Endothelial cell of umbilical vein (primary cell): ENCODE data around the gene TRAK1.

Source experiments
- EZH2 ChIP-seq: IDR thresholded peaks from 2 replicates; pipeline ENCODE4 v1.6.1; 2012; ENCODE audit warnings: borderline replicate concordance, low read depth, mild to moderate bottlenecking, moderate library complexity, low read length, inconsistent platforms; ENCODE audit not compliant: severe bottlenecking
- FOS ChIP-seq: IDR thresholded peaks from 2 replicates; pipeline ENCODE4 v1.6.1; 2011; ENCODE audit warnings: mild to moderate bottlenecking, low read length, moderate library complexity, borderline replicate concordance; ENCODE audit not compliant: insufficient read depth
- GATA2 ChIP-seq: IDR thresholded peaks from 2 replicates; pipeline ENCODE4 v1.7.0; 2011; ENCODE audit warnings: low read depth, mild to moderate bottlenecking, moderate library complexity, mixed read lengths, low read length; ENCODE audit not compliant: insufficient read length, insufficient read depth
- JUN ChIP-seq: IDR thresholded peaks from 2 replicates; pipeline ENCODE4 v1.6.1; 2011; ENCODE audit warnings: borderline replicate concordance, low read depth; ENCODE audit not compliant: insufficient read length, insufficient read depth
- MYC ChIP-seq: IDR thresholded peaks from one replicate; pipeline ENCODE4 v1.6.1; 2011; ENCODE audit warnings: mild to moderate bottlenecking, low read depth, low read length
- POLR2A ChIP-seq: IDR thresholded peaks from 2 replicates; pipeline ENCODE4 v1.6.1; 2012; ENCODE audit warnings: low read depth, mild to moderate bottlenecking, control low read depth, low read length
- POLR2AphosphoS5 ChIP-seq: IDR thresholded peaks from 2 replicates; pipeline ENCODE4 v1.6.1; 2012; ENCODE audit warnings: low read depth, mild to moderate bottlenecking, control low read depth, low read length, moderate library complexity; ENCODE audit not compliant: insufficient read depth
- TF ChIP-seq, protein P1 (sequence below), 2 donors: IDR thresholded peaks; 1 replicate in 1 of 2; 2 replicates in 1 of 2; pipeline ENCODE4 v1.5.1; 2011; ENCODE audit warnings: low read length in 2 of 2, mild to moderate bottlenecking in 2 of 2, moderate library complexity in 2 of 2, control low read depth in 1 of 2, inconsistent platforms in 1 of 2, low read depth in 1 of 2; ENCODE audit not compliant: insufficient read depth in 1 of 2; ENCODE audit errors: extremely low read depth in 1 of 2
- TF ChIP-seq, protein P2 (sequence below): IDR thresholded peaks from 2 replicates; pipeline ENCODE4 v1.6.1; 2011; ENCODE audit not compliant: insufficient read depth, insufficient read length

DNA sequence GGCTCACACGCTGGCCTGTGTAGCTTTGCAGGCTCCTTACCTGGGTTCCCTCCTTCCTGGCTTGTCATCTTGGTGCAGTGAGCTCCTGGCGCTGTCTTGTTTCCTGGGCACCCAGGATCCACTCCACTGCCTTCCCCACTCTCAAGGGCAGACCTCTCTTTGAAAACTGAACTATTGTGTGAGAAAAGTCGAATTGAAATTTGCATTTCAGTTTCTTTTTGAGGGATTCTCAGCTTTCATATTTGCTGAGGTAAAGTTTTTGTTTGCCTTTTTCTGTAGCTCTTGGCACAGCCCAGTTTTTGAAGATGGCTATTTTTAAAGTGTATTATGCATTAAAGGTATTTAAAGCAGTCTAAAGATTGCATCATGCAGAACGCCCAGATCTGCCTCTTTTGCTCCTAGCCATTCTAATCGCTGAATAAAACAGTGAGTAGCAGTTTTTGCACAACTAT is 104.7 kb downstream of the TRAK1 start:
- TF ChIP-seq, protein P1, sequence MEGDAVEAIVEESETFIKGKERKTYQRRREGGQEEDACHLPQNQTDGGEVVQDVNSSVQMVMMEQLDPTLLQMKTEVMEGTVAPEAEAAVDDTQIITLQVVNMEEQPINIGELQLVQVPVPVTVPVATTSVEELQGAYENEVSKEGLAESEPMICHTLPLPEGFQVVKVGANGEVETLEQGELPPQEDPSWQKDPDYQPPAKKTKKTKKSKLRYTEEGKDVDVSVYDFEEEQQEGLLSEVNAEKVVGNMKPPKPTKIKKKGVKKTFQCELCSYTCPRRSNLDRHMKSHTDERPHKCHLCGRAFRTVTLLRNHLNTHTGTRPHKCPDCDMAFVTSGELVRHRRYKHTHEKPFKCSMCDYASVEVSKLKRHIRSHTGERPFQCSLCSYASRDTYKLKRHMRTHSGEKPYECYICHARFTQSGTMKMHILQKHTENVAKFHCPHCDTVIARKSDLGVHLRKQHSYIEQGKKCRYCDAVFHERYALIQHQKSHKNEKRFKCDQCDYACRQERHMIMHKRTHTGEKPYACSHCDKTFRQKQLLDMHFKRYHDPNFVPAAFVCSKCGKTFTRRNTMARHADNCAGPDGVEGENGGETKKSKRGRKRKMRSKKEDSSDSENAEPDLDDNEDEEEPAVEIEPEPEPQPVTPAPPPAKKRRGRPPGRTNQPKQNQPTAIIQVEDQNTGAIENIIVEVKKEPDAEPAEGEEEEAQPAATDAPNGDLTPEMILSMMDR (IDR thresholded peaks at IDR 0.05; ENCODE audit: extremely low read depth in 1 of 2, insufficient read depth in 1 of 2, low read depth in 1 of 2, low read length in 2 of 2), result no peak
- TF ChIP-seq, protein P2, sequence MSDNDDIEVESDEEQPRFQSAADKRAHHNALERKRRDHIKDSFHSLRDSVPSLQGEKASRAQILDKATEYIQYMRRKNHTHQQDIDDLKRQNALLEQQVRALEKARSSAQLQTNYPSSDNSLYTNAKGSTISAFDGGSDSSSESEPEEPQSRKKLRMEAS, result no peak
- TF ChIP-seq POLR2AphosphoS5 (no peak), POLR2A (no peak), EZH2 (no peak), FOS (no peak), MYC (no peak), GATA2 (no peak), JUN (no peak)
